A549 treated with GW870086 at 1 μM for 4 hours (cell line): Measurements from ENCODE around the gene ZNF397. TPM values are rescaled to one million over a fixed set of nuclear protein-coding genes. Genes with fewer than 3 reads are reported as not detected.

Experiments
- total RNA-seq: library from RNA; stranded (reverse); fragments of 200-300 nt; extraction: Qiagen RNA extraction; gene quantifications from 5 replicates; pipeline ENCODE4 v1.2.3, GENCODE V29; 2022; ENCODE audit warnings: low read depth

Gene ZNF397
- 3.4 to 5.0 TPM (median 4.2 TPM) in 5 replicates for total RNA-seq

DNA sequence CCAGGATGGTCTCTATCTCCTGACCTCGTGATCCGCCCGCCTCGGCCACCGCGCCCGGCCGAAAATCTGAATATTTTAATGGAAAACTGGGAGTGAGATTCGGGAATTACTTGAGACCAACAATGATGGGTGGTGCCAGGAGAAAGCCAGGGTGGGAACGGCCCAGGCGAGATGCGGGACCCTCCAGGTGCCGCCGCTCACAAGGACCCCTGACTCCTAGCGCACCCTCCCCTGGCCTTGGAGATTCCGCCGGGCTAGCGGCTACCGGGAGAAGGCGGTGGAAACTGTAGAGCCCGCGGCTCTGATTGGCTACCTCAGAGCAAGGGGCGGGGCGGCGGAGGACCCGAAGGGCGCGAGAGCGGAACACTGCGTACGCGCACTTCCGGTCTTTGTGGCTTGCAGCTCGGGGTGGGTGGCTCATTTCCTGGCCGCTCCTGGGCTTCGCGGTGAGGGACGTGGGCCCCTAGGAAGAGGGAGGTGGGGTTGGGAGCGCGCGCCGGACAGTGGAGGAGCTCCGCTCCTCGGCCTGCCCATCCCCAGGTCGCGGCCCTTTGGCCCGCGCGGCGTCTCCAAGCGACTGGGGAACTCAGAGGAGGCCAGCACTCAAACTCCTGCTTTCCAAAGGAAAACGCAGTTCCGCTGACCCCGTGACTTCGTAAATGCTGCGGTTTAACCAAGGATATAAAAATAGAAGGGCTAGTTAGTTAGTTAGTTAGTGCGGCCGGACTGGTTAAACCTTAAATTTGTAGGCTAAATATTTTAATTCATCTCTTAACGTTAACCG lies at the start of gene ZNF397:
TSS of gene ZNF397 (plus strand) at position 371 of the 784 bp plus-strand sequence. CDS start 1,437 bp downstream, outside the sequence.

DNA sequence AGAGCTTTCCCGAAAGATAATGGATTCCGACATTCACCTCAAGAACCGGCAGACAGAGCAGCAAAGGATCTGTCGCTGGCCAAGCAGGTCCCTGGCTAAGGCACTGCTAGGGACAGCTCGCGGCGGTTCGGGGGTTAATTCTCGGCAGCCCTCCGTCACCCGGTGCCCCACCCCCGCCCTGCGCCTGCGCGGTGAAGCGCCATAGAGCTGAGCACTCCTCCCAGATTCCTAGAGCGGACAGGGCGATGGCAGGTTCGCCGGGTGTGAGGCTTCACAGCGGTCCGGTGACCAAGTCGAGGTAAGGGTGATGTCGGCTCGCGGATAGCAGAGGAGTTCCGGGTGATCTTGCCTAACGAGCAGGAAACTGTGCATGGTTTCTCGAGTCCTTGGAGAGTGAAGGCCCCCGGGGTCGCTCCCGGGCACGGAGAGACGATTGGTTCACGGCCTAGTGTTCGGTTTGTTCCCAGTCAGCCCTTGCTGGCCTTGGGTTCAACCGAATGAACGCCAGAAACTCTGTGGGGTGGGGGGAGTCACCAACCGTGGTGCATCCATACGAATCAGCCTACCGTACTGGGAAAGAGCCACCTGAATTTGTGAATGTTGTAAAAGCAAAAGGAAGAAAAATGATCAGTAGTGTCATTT lies 49.4 kb downstream of the ZNF397 start, which contains the start of gene ZSCAN30:
TSS of gene ZSCAN30 (minus strand) at position 136 of the 642 bp plus-strand sequence. CDS start 25,877 bp downstream, outside the sequence.

Other genes with a start within 250 kb of the ZNF397 start
- 10.9 to 13.7 TPM (median 13.0 TPM) in 5 replicates for gene MAPRE2, start 199.6 kb upstream of the ZNF397 start, total RNA-seq
- 0.38 to 1.0 TPM (median 0.95 TPM) in 5 replicates for gene ZSCAN30, start 49.2 kb downstream of the ZNF397 start, total RNA-seq
- 9.2 to 14.1 TPM (median 12.3 TPM) in 5 replicates for gene ZNF24, start 103.4 kb downstream of the ZNF397 start, total RNA-seq
- 0.61 to 1.00 TPM (median 0.75 TPM) in 5 replicates for gene ZNF396, start 136.3 kb downstream of the ZNF397 start, total RNA-seq